Muscle layer of colon (tissue), 2 donors: ENCODE measurements around the gene PICK1.
A peak's percentile ranks its signal among the peaks of the same experiment; 100 is the strongest.

Experiments
- H3K27ac ChIP-seq: one replicate; pipeline ENCODE4 v1.7.0; 2013; ENCODE audit warnings: low read depth, mild to moderate bottlenecking, low read length, moderate library complexity
- H3K27me3 ChIP-seq, 2 donors: one replicate each; pipeline ENCODE4 v1.7.0; 2013; ENCODE audit warnings: low read length in 2 of 2, mild to moderate bottlenecking in 2 of 2; ENCODE audit not compliant: insufficient read depth in 2 of 2, control insufficient read depth in 1 of 2
- H3K36me3 ChIP-seq: one replicate; pipeline ENCODE4 v1.7.0; 2013; ENCODE audit warnings: mild to moderate bottlenecking, low read length; ENCODE audit not compliant: insufficient read depth
- H3K4me1 ChIP-seq: one replicate; pipeline ENCODE4 v1.7.0; 2013; ENCODE audit warnings: mild to moderate bottlenecking, low read length; ENCODE audit not compliant: insufficient read depth
- H3K4me3 ChIP-seq, 2 donors: one replicate each; pipeline ENCODE4 v1.7.0; 2013; ENCODE audit warnings: low read length in 2 of 2, low read depth in 1 of 2, mild to moderate bottlenecking in 1 of 2, moderate library complexity in 1 of 2
- H3K9ac ChIP-seq: one replicate; pipeline ENCODE4 v1.7.0; 2013; ENCODE audit warnings: low read length
- H3K9me3 ChIP-seq: one replicate; pipeline ENCODE4 v1.7.0; 2013; ENCODE audit warnings: mild to moderate bottlenecking, low read length
- donor health status: abdominal sarcoma.
- donor health status: Adenocarcinoma of cecum.

PICK1 gene

GRCh38 chr22:38066381-38067027, 9.3 kb downstream of the PICK1 start:
- Histone ChIP-seq H3K27ac (no peak overlapping the region), H3K4me3 (no peak overlapping the region), H3K27me3 (no peaks in the 10 kb centered on the region), H3K36me3 (no peaks in the 10 kb centered on the region), H3K9me3 (no peaks in the 10 kb centered on the region), H3K4me1 (peaks cover 22% of the 10 kb centered on the region), H3K9ac (no peak overlapping the region)

GRCh38 chr22:38067028-38067415, 9.8 kb downstream of the PICK1 start:
- Histone ChIP-seq H3K9me3 (no peaks in the 10 kb centered on the region), H3K4me1 (peaks cover 22% of the 10 kb centered on the region), H3K36me3 (no peaks in the 10 kb centered on the region), H3K4me3 (no peak overlapping the region), H3K27ac (no peak overlapping the region), H3K27me3 (no peaks in the 10 kb centered on the region), H3K9ac (no peak overlapping the region)

- Histone ChIP-seq H3K27ac (no peak overlapping the region), H3K9me3 (no peaks in the 10 kb centered on the region), H3K9ac (no peak overlapping the region), H3K4me3 (no peak overlapping the region), H3K4me1 (peaks cover 22% of the 10 kb centered on the region), H3K36me3 (no peaks in the 10 kb centered on the region), H3K27me3 (no peaks in the 10 kb centered on the region)
Measured at GRCh38 chr22:38067761-38068360, 10.7 kb downstream of the PICK1 start.

GRCh38 chr22:38068641-38069371, 11.6 kb downstream of the PICK1 start:
- no peak overlapping the region for H3K9ac ChIP-seq

GRCh38 chr22:38069372-38070249, 12.4 kb downstream of the PICK1 start:
- H3K9ac ChIP-seq, result no peak overlapping the region

More at GRCh38 chr22:38068641-38069371, 11.6 kb downstream of the PICK1 start:
- H3K36me3 ChIP-seq, result no peaks in the 10 kb centered on the region
- no peak overlapping the region for H3K4me3 ChIP-seq
- no peak overlapping the region for H3K27ac ChIP-seq
- no peaks in the 10 kb centered on the region for H3K27me3 ChIP-seq
- peaks cover 22% of the 10 kb centered on the region for H3K4me1 ChIP-seq
- H3K9me3 ChIP-seq, result no peaks in the 10 kb centered on the region

GRCh38 chr22:38070250-38070921, 13.2 kb downstream of the PICK1 start:
- H3K4me1 ChIP-seq, result peaks cover 22% of the 10 kb centered on the region
- H3K27me3 ChIP-seq, result no peaks in the 10 kb centered on the region
- peak overlapping the region; percentile 44 for H3K27ac ChIP-seq
- H3K4me3 ChIP-seq, result no peak overlapping the region
- H3K9me3 ChIP-seq, result no peaks in the 10 kb centered on the region
- no peak overlapping the region for H3K9ac ChIP-seq
- H3K36me3 ChIP-seq, result no peaks in the 10 kb centered on the region

More at GRCh38 chr22:38069372-38070249, 12.4 kb downstream of the PICK1 start:
- no peaks in the 10 kb centered on the region for H3K27me3 ChIP-seq
- H3K4me1 ChIP-seq, result peaks cover 22% of the 10 kb centered on the region
- H3K27ac ChIP-seq, result peak overlapping the region; percentile 44
- H3K4me3 ChIP-seq, result no peak overlapping the region
- H3K9me3 ChIP-seq, result no peaks in the 10 kb centered on the region
- H3K36me3 ChIP-seq, result no peaks in the 10 kb centered on the region

- Histone ChIP-seq H3K27me3 (no peaks in the 10 kb centered on the region), H3K36me3 (no peaks in the 10 kb centered on the region), H3K9ac (no peak overlapping the region), H3K4me1 (peaks cover 22% of the 10 kb centered on the region), H3K9me3 (no peaks in the 10 kb centered on the region), H3K27ac (no peak overlapping the region), H3K4me3 (no peak overlapping the region)
Measured at GRCh38 chr22:38071421-38072321, 14.5 kb downstream of the PICK1 start.

- no peaks in the 10 kb centered on the region for H3K9me3 ChIP-seq
- H3K36me3 ChIP-seq, result no peaks in the 10 kb centered on the region
- H3K27ac ChIP-seq, result no peak overlapping the region
- H3K4me3 ChIP-seq, result no peak overlapping the region
- peaks cover 22% of the 10 kb centered on the region for H3K4me1 ChIP-seq
- no peaks in the 10 kb centered on the region for H3K27me3 ChIP-seq
- no peak overlapping the region for H3K9ac ChIP-seq
Measured at GRCh38 chr22:38072322-38073149, 15.3 kb downstream of the PICK1 start.

- H3K9me3 ChIP-seq, result no peaks in the 10 kb centered on the region
- H3K27ac ChIP-seq, result no peak overlapping the region
- no peaks in the 10 kb centered on the region for H3K36me3 ChIP-seq
- H3K4me1 ChIP-seq, result peaks cover 20% of the 10 kb centered on the region
- no peak overlapping the region for H3K4me3 ChIP-seq
- no peaks in the 10 kb centered on the region for H3K27me3 ChIP-seq
- H3K9ac ChIP-seq, result no peak overlapping the region
Measured at GRCh38 chr22:38073150-38074130, 16.2 kb downstream of the PICK1 start.
